Calu3 (cell line): ENCODE results near the gene COA7. TPM values are rescaled to one million over a fixed set of nuclear protein-coding genes. Genes with fewer than 3 reads are reported as not detected.
A peak's percentile ranks its signal among the peaks of the same experiment; 100 is the strongest.

Experiments
- BruUV-seq: library from RNA; stranded (reverse); fragments of 400-500 nt; replicated peaks from 2 replicates; lab custom pipeline; 2021; lab: Mats Ljungman, UMichigan
- CTCF ChIA-PET: fragments of 300-600 bp; sonication (Branson Sonifier 250); formaldehyde crosslinking; loops from one replicate; lab custom pipeline; 2022; ENCODE audit warnings: antibody characterized with exemption; lab: Charles Lee
- DNase-seq: peaks from one replicate; pipeline ENCODE4 v3.0.0; 2022
- H3K27ac Mint-ChIP-seq: one replicate; pipeline ENCODE4 v1.8.0; 2022; ENCODE audit warnings: mixed read lengths; ENCODE audit not compliant: unreplicated experiment
- H3K27me3 Mint-ChIP-seq: one replicate; pipeline ENCODE4 v1.8.0; 2022; ENCODE audit warnings: mixed read lengths; ENCODE audit not compliant: unreplicated experiment
- H3K36me3 Mint-ChIP-seq: one replicate; pipeline ENCODE4 v1.8.0; 2022; ENCODE audit warnings: mild to moderate bottlenecking, moderate library complexity, mixed read lengths; ENCODE audit not compliant: insufficient read depth, unreplicated experiment
- H3K4me1 Mint-ChIP-seq: one replicate; pipeline ENCODE4 v1.8.0; 2022; ENCODE audit warnings: mild to moderate bottlenecking, low read depth, mixed read lengths; ENCODE audit not compliant: unreplicated experiment
- H3K4me3 Mint-ChIP-seq: one replicate; pipeline ENCODE4 v1.8.0; 2022; ENCODE audit warnings: mild to moderate bottlenecking, low read depth, moderate library complexity, mixed read lengths; ENCODE audit not compliant: unreplicated experiment
- H3K9me3 Mint-ChIP-seq: one replicate; pipeline ENCODE4 v1.8.0; 2022; ENCODE audit warnings: low read depth, mixed read lengths; ENCODE audit not compliant: unreplicated experiment
- CTCF ChIP-seq: fragments of 200-600 bp; IDR thresholded peaks from one replicate; pipeline ENCODE4 v1.8.0; 2022; ENCODE audit warnings: antibody characterized with exemption; ENCODE audit not compliant: unreplicated experiment
- intact Hi-C: fragments of 100-400 bp; cut with micrococcal nuclease; formaldehyde crosslinking; loops from one replicate; pipeline ENCODE4 v1.10.0; 2022; ENCODE audit not compliant: unreplicated experiment
- total RNA-seq: library from RNA; stranded (reverse); gene quantifications from 2 replicates; pipeline ENCODE4 v1.2.3, GENCODE V29; 2022

The COA7 gene
- total RNA-seq, 1 experiment from 2014 or later, result 42.4 TPM

- Mint-ChIP-seq H3K36me3 (no peaks in the 10 kb centered on the region), H3K4me3 (no peak overlapping the region), H3K4me1 (peaks cover 7% of the 10 kb centered on the region), H3K9me3 (peaks cover 2% of the 10 kb centered on the region), H3K27ac (no peak overlapping the region), H3K27me3 (peaks cover 27% of the 10 kb centered on the region)
- intact Hi-C loops, result no loop called here
- no TSS peak for BruUV-seq
- CTCF ChIA-PET, result no interaction called here
- no peak for DNase-seq
- no peak for TF ChIP-seq CTCF
Measured at GRCh38 chr1:52636721-52637695, 61.1 kb downstream of the COA7 start.

- no peaks in the 10 kb centered on the region for H3K36me3 Mint-ChIP-seq
- H3K4me1 Mint-ChIP-seq, result peaks cover 7% of the 10 kb centered on the region
- H3K27me3 Mint-ChIP-seq, result peaks cover 34% of the 10 kb centered on the region
- no peak for TF ChIP-seq CTCF
- DNase-seq, result peak; percentile 47
- CTCF ChIA-PET, result interaction anchor here (1.3 kb wide), 1 partner anchor 10 kb away, joined by 3 read pairs; no protein-coding TSS in a partner anchor
- H3K4me3 Mint-ChIP-seq, result no peak overlapping the region
- no peaks in the 10 kb centered on the region for H3K9me3 Mint-ChIP-seq
- intact Hi-C loops, result no loop called here
- no peak overlapping the region for H3K27ac Mint-ChIP-seq
- no TSS peak for BruUV-seq
Measured at GRCh38 chr1:52635321-52636089, 62.6 kb downstream of the COA7 start.

Other genes with a start within 250 kb of the COA7 start
- 41.4 and 55.9 TPM in 2 replicates for gene TUT4, start 145.3 kb downstream of the COA7 start, total RNA-seq
- gene GPX7, start 96.0 kb downstream of the COA7 start, total RNA-seq, result not detected in 2 replicates
- not detected in 2 replicates for gene SHISAL2A, start 65.2 kb downstream of the COA7 start, total RNA-seq
- gene ZYG11B, start 28.1 kb upstream of the COA7 start, total RNA-seq, result 14.2 and 14.8 TPM in 2 replicates
- gene ZYG11A, start 144.4 kb upstream of the COA7 start, total RNA-seq, result not detected in 2 replicates
- gene ECHDC2, start 223.4 kb upstream of the COA7 start, total RNA-seq, result 113 and 114 TPM in 2 replicates
- gene SCP2, start 228.9 kb upstream of the COA7 start, total RNA-seq, result 91.1 and 99.3 TPM in 2 replicates